GM23248 (cell line): ENCODE results near the gene FAM98B. TPM values are rescaled to one million over a fixed set of nuclear protein-coding genes. Genes with fewer than 3 reads are reported as not detected.

Experiments
- DNase-seq: peaks from one replicate; pipeline ENCODE4 v3.0.0-alpha.2; 2015
- H2AFZ ChIP-seq: fragments of 200-600 bp; sonication (generic); 2 replicates; pipeline ENCODE4 v1.6.1; 2016; ENCODE audit warnings: antibody characterized with exemption
- H3F3A ChIP-seq: fragments of 200-600 bp; sonication (generic); 2 replicates; pipeline ENCODE4 v1.6.1; 2016; ENCODE audit warnings: mild to moderate bottlenecking, antibody characterized with exemption, mixed run types; ENCODE audit not compliant: insufficient read depth
- H3K27ac ChIP-seq: fragments of 200-600 bp; sonication (generic); 2 replicates; pipeline ENCODE4 v1.5.1; 2016; ENCODE audit warnings: mild to moderate bottlenecking
- H3K27me3 ChIP-seq: fragments of 200-600 bp; sonication (generic); replicated peaks from 2 replicates; pipeline ENCODE4 v1.6.1; 2016; ENCODE audit warnings: mild to moderate bottlenecking; ENCODE audit not compliant: insufficient read depth
- H3K36me3 ChIP-seq: fragments of 200-600 bp; sonication (generic); 2 replicates; pipeline ENCODE4 v1.6.1; 2016; ENCODE audit warnings: low read depth, mild to moderate bottlenecking
- H3K4me1 ChIP-seq: fragments of 200-600 bp; sonication (generic); 2 replicates; pipeline ENCODE4 v1.6.1; 2016; ENCODE audit warnings: mild to moderate bottlenecking; ENCODE audit not compliant: insufficient read depth
- H3K4me2 ChIP-seq: fragments of 200-600 bp; sonication (generic); one replicate; pipeline ENCODE4 v1.6.1; 2016; ENCODE audit warnings: mild to moderate bottlenecking; ENCODE audit not compliant: unreplicated experiment
- H3K4me3 ChIP-seq: fragments of 200-600 bp; sonication (generic); 2 replicates; pipeline ENCODE4 v1.5.1; 2016; ENCODE audit warnings: mild to moderate bottlenecking
- H3K79me2 ChIP-seq: fragments of 200-600 bp; sonication (generic); 2 replicates; pipeline ENCODE4 v1.6.1; 2016; ENCODE audit warnings: mild to moderate bottlenecking; ENCODE audit not compliant: insufficient read depth
- H3K9ac ChIP-seq: fragments of 200-600 bp; sonication (generic); 2 replicates; pipeline ENCODE4 v1.6.1; 2016; ENCODE audit warnings: mild to moderate bottlenecking
- H3K9me2 ChIP-seq: fragments of 200-600 bp; sonication (generic); 2 replicates; pipeline ENCODE4 v1.6.1; 2016; ENCODE audit warnings: mixed run types, mild to moderate bottlenecking, moderate library complexity; ENCODE audit not compliant: insufficient read depth
- H3K9me3 ChIP-seq: fragments of 200-600 bp; sonication (generic); one replicate; pipeline ENCODE4 v1.6.1; 2017; ENCODE audit warnings: low read depth
- H4K20me1 ChIP-seq: fragments of 200-600 bp; sonication (generic); 2 replicates; pipeline ENCODE4 v1.6.0; 2016; ENCODE audit not compliant: insufficient read depth
- EZH2 ChIP-seq: fragments of 200-600 bp; sonication (generic); IDR thresholded peaks from 2 replicates; pipeline ENCODE4 v1.6.1; 2018; ENCODE audit warnings: antibody characterized with exemption, mild to moderate bottlenecking; ENCODE audit not compliant: insufficient read depth, poor library complexity, severe bottlenecking
- EZH2phosphoT487 ChIP-seq: fragments of 200-600 bp; sonication (generic); IDR thresholded peaks from 2 replicates; pipeline ENCODE4 v1.6.1; 2018; ENCODE audit warnings: antibody characterized with exemption, moderate library complexity, mild to moderate bottlenecking, low read depth; ENCODE audit not compliant: insufficient read depth
- WGBS, 2 experiments: methylation state at CpG; one replicate each; pipeline ENCODE4 v1.1.6; 2015 to 2017; ENCODE audit warnings: low lambda C conversion rate in 2 of 2, low coverage in 1 of 2; ENCODE audit errors: missing lambda C conversion rate in 2 of 2; 5-methylcytosine and 5-hydroxymethylcytosine counted together
- in situ Hi-C: fragments of 300-500 bp; cut with MboI; formaldehyde crosslinking; loops from 2 replicates; pipeline ENCODE4 v1.15.0; 2020
- polyA plus RNA-seq: library from polyadenylated mRNA; unstranded; fragments of >200 nt; fragmentation: Nextera tagmentation; extraction: Ambion mirVana; gene quantifications from 2 replicates; pipeline ENCODE4 v1.2.1, GENCODE V29; 2016
- total RNA-seq: library from RNA; depleted of rRNA; stranded (reverse); fragments of >200 nt; shearing (Covaris generic); gene quantifications from 2 replicates; pipeline ENCODE4 v1.2.3, GENCODE V29; 2014

FAM98B gene
- total and polyA plus RNA-seq, 2 experiments from 2014 or later = 1.8 to 4.2 TPM

GRCh38 chr15:38487378-38487777, 33.5 kb downstream of the FAM98B start:
- no peak for TF ChIP-seq EZH2
- TF ChIP-seq EZH2phosphoT487 = no peak
- Histone ChIP-seq H3K9me2 (no peaks in the 10 kb centered on the region), H3F3A (peaks cover 30% of the 10 kb centered on the region), H3K9ac (no peak overlapping the region), H3K4me2 (no peak overlapping the region), H3K79me2 (no peaks in the 10 kb centered on the region), H3K27me3 (no peaks in the 10 kb centered on the region), H3K9me3 (no peaks in the 10 kb centered on the region), H3K27ac (no peak overlapping the region), H3K36me3 (0 out of 2 replicates have a peak, but pooled peaks cover 4% of the 10 kb centered on the region), H2AFZ (no peak overlapping the region), H4K20me1 (no peaks in the 10 kb centered on the region), H3K4me1 (peaks cover 30% of the 10 kb centered on the region), H3K4me3 (no peak overlapping the region)
- in situ Hi-C loops = no loop called here
- 96 to 100% methylated on average over 1 of the region's 1 CpG for WGBS, 2 experiments
- no peak for DNase-seq

DNA sequence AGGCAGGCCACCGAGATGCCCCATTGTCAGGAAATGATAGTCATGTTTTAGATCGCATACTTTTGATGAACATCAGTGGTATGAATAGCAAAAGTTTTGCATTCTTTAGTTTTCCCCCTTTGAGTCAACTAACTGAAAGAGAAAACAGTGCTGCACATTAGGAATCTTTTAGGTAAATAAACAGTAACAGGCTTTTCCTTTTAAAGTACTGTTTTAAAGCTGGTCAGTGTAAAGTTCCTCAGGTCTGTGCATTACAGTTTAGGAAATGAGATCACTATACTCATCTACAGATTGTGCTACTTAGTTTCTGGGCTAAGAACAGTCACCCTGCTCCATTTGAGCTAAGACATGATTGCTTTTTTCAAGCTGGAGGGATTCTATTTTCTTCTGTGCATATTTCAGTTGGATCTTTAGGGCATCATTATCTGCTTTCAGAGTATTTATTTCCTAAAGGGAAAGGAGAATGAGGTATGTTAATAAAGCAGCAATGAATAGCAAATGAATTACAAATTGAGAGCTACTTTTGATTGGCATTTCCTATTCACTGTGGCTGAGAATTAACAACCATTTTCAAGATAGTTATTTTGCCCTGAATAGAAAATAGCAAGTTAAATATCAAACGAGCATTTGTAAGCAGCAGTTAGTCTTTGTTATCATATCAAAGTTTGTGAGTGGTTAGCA, 36.5 kb downstream of the FAM98B start:
- no peaks in the 10 kb centered on the region for H4K20me1 ChIP-seq
- peak; percentile 56 for DNase-seq
- H3K9me3 ChIP-seq = no peaks in the 10 kb centered on the region
- H3K27me3 ChIP-seq = no peaks in the 10 kb centered on the region
- H3K27ac ChIP-seq = peak overlapping the region; percentile 31
- no peaks in the 10 kb centered on the region for H3K79me2 ChIP-seq
- no peaks in the 10 kb centered on the region for H3K36me3 ChIP-seq
- H3K4me2 ChIP-seq = peak overlapping the region; percentile 33
- in situ Hi-C loops = no loop called here
- TF ChIP-seq EZH2 (no peak), EZH2phosphoT487 (no peak)
- H2AFZ ChIP-seq = peak overlapping the region; percentile 2; the same call in 1 of the 2 replicates
- H3K9me2 ChIP-seq = no peaks in the 10 kb centered on the region
- H3F3A ChIP-seq = peaks cover 30% of the 10 kb centered on the region
- H3K9ac ChIP-seq = peak overlapping the region; percentile 1; the same call in 1 of the 2 replicates
- 28 to 33% methylated on average over 3 of the region's 3 CpGs for WGBS, 2 experiments
- peaks cover 30% of the 10 kb centered on the region for H3K4me1 ChIP-seq
- peak overlapping the region; percentile 22 for H3K4me3 ChIP-seq

- peaks cover 1% of the 10 kb centered on the region; the same call in 1 of the 2 replicates for H3K4me1 ChIP-seq
- H3K27ac ChIP-seq = no peak overlapping the region
- H3K9me2 ChIP-seq = no peaks in the 10 kb centered on the region
- no peaks in the 10 kb centered on the region for H4K20me1 ChIP-seq
- H3K9ac ChIP-seq = no peak overlapping the region
- H3F3A ChIP-seq = peaks cover 2% of the 10 kb centered on the region
- H3K36me3 ChIP-seq = no peaks in the 10 kb centered on the region
- H2AFZ ChIP-seq = no peak overlapping the region
- no peak for TF ChIP-seq EZH2
- no peak for TF ChIP-seq EZH2phosphoT487
- H3K4me2 ChIP-seq = no peak overlapping the region
- no peaks in the 10 kb centered on the region for H3K79me2 ChIP-seq
- H3K4me3 ChIP-seq = no peak overlapping the region
- in situ Hi-C loops = no loop called here
- 95 to 98% methylated on average over 1 of the region's 1 CpG for WGBS, 2 experiments
- H3K27me3 ChIP-seq = no peaks in the 10 kb centered on the region
- H3K9me3 ChIP-seq = no peaks in the 10 kb centered on the region
- DNase-seq = no peak
These were observed 42.2 kb downstream of the FAM98B start for GRCh38 chr15:38496151-38496550.

DNA sequence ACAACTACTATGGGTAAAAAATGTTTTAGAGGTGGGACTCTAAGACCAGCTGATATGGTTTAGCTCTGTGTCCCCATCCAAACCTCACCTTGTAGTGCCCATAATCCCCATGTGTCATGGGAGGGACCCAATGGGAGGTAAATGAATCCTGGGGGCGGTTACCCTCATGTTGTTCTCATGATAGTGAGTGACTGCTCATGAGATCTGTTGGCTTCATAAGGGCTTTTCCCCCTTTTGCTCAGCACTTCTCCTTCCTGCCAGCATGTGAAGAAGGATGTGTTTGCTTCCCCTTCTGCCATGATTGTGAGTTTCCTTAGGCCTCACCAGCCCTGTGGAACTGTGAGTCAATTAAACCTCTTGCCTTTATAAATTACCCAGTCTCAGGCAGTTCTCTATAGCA, 45.7 kb downstream of the FAM98B start:
- Histone ChIP-seq H3K9ac (no peak overlapping the region), H3K27ac (no peak overlapping the region), H3K27me3 (no peaks in the 10 kb centered on the region), H3K9me3 (no peaks in the 10 kb centered on the region), H3K4me3 (no peak overlapping the region), H3K79me2 (no peaks in the 10 kb centered on the region), H3K9me2 (no peaks in the 10 kb centered on the region), H2AFZ (no peak overlapping the region), H3K4me2 (no peak overlapping the region), H4K20me1 (no peaks in the 10 kb centered on the region), H3F3A (no peaks in the 10 kb centered on the region), H3K36me3 (no peaks in the 10 kb centered on the region), H3K4me1 (no peaks in the 10 kb centered on the region)
- in situ Hi-C loops = no loop called here
- no peak for DNase-seq
- 85 to 100% methylated on average over 1 of the region's 1 CpG for WGBS, 2 experiments
- no peak for TF ChIP-seq EZH2
